Stomach (tissue), 4 donors: Measurements from ENCODE around the gene LST1.

Experiments used
- CTCF ChIP-seq, 7 experiments: fragments of 450-650 bp in 4 of 7; fragments of 200-600 bp in 3 of 7; sonication (generic) in 3 of 7; IDR thresholded peaks; one replicate each; pipeline ENCODE4 v1.5.1; 2016 to 2019; ENCODE audit warnings: antibody characterized with exemption in 7 of 7, control low read depth in 2 of 7, mild to moderate bottlenecking in 1 of 7
- POLR2A ChIP-seq, 4 donors: fragments of 450-650 bp; IDR thresholded peaks; one replicate each; pipeline ENCODE4 v1.6.1; 2016; ENCODE audit warnings: antibody characterized with exemption in 4 of 4, control low read depth in 2 of 4, mild to moderate bottlenecking in 1 of 4, moderate library complexity in 1 of 4
- POLR2AphosphoS5 ChIP-seq, 3 donors: sonication (generic); formaldehyde crosslinking; IDR thresholded peaks; one replicate each; pipeline ENCODE4 v1.6.1; 2016; ENCODE audit warnings: antibody characterized with exemption in 3 of 3

- TF ChIP-seq CTCF (IDR thresholded peaks at IDR 0.05) (no peak), POLR2A (IDR thresholded peaks at IDR 0.05) (no peak), POLR2AphosphoS5 (IDR thresholded peaks at IDR 0.05) (no peak)
Observed at GRCh38 chr6:31586599-31587281, 663 bp downstream of the LST1 start.
